ENCODE measurements around the gene MIA.

The MIA gene

DNA sequence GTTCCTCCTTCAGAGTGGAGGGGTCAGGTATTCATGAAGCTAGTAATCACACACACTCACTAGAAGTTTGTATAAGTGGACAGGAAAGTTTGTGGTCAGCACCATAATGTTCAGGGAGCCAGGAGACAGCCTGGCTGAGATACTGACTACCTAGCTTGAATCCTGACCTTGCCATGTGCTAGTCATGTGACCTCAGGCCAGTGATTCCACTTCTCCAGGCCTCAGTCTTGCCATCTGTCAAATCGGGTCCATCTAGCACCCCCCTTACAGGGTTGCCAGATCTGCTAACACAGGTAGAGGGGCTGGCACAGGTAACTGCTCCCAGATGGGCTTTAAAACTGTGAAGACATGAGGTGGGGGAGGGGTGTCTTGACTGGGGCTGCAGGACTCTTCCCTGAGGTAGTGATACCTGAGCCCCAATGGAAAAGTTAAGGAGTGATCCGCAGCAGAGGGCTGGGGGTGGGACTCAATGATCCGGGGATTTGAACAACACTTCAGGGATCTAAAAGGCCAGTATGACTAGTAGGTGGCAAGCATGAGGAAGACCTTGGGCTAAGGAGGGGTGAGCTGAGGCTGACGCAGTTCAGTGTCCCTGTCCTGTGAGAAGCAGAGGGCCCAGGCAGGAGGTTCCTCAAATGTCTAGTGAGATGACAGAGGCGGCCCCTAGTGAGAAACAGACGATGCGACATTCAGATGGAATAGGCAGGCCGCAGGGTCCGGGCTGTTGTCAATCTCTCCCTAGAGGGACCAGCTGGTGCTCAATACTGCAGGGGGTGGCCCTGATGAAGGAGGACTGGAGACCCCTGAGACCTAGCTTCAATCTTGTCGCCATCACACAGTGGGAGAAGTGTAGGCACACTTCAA lies 33.6 kb upstream of the MIA start:
- H3K4me3 ChIP-seq (replicated peaks; ENCODE audit: insufficient read depth, low read length), result no peak overlapping the region
- H3K27ac ChIP-seq (replicated peaks), result no peak overlapping the region
- peak in 1 of 2 experiments; percentile 81 for DNase-seq (ENCODE audit: low read depth in 1 of 2, low spot score in 1 of 2)
- TF ChIP-seq POLR2AphosphoS5 (IDR thresholded peaks at IDR 0.05; ENCODE audit: low read depth) (no peak), GABPA (IDR thresholded peaks at IDR 0.05; ENCODE audit: low read depth) (no peak), SPI1 (IDR thresholded peaks at IDR 0.05; ENCODE audit: borderline replicate concordance, low read depth) (no peak)
- TF ChIP-seq, protein P1, sequence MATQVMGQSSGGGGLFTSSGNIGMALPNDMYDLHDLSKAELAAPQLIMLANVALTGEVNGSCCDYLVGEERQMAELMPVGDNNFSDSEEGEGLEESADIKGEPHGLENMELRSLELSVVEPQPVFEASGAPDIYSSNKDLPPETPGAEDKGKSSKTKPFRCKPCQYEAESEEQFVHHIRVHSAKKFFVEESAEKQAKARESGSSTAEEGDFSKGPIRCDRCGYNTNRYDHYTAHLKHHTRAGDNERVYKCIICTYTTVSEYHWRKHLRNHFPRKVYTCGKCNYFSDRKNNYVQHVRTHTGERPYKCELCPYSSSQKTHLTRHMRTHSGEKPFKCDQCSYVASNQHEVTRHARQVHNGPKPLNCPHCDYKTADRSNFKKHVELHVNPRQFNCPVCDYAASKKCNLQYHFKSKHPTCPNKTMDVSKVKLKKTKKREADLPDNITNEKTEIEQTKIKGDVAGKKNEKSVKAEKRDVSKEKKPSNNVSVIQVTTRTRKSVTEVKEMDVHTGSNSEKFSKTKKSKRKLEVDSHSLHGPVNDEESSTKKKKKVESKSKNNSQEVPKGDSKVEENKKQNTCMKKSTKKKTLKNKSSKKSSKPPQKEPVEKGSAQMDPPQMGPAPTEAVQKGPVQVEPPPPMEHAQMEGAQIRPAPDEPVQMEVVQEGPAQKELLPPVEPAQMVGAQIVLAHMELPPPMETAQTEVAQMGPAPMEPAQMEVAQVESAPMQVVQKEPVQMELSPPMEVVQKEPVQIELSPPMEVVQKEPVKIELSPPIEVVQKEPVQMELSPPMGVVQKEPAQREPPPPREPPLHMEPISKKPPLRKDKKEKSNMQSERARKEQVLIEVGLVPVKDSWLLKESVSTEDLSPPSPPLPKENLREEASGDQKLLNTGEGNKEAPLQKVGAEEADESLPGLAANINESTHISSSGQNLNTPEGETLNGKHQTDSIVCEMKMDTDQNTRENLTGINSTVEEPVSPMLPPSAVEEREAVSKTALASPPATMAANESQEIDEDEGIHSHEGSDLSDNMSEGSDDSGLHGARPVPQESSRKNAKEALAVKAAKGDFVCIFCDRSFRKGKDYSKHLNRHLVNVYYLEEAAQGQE (IDR thresholded peaks at IDR 0.05; ENCODE audit: insufficient replicate concordance, low read depth), result no peak
- TF ChIP-seq, protein P2, sequence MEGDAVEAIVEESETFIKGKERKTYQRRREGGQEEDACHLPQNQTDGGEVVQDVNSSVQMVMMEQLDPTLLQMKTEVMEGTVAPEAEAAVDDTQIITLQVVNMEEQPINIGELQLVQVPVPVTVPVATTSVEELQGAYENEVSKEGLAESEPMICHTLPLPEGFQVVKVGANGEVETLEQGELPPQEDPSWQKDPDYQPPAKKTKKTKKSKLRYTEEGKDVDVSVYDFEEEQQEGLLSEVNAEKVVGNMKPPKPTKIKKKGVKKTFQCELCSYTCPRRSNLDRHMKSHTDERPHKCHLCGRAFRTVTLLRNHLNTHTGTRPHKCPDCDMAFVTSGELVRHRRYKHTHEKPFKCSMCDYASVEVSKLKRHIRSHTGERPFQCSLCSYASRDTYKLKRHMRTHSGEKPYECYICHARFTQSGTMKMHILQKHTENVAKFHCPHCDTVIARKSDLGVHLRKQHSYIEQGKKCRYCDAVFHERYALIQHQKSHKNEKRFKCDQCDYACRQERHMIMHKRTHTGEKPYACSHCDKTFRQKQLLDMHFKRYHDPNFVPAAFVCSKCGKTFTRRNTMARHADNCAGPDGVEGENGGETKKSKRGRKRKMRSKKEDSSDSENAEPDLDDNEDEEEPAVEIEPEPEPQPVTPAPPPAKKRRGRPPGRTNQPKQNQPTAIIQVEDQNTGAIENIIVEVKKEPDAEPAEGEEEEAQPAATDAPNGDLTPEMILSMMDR (IDR thresholded peaks at IDR 0.05; ENCODE audit: insufficient read depth, low read length), result peak; percentile 2
- no peaks in the 10 kb centered on the region for H3K27me3 ChIP-seq (ENCODE audit: insufficient read depth, poor library complexity, severe bottlenecking)

DNA sequence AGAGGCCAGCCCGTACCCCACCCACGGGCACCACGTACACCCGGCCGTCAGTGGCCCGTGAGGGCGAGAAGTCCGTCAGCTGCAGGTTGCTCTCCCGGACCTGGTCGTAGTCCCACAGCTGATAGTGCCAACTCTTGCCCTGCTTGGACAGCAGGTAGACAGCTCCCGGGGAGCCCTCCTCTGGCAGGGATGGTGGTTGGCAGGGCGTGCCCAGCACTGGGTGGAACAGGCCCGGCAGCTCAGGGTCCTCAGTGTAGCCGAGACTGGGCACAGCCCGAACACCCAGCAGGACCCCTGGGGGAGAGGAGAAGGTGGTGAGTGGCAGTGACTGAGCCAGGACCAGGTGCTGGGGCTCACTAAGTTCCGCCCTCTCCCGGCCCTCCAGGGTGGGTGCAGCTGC lies 32.8 kb upstream of the MIA start:
- TF ChIP-seq, protein P2 (IDR thresholded peaks at IDR 0.05; ENCODE audit: insufficient read depth, low read length), result no peak
- TF ChIP-seq, protein P1 (IDR thresholded peaks at IDR 0.05; ENCODE audit: insufficient replicate concordance, low read depth), result no peak
- no peak for TF ChIP-seq SPI1 (IDR thresholded peaks at IDR 0.05; ENCODE audit: borderline replicate concordance, low read depth)
- TF ChIP-seq GABPA (IDR thresholded peaks at IDR 0.05; ENCODE audit: low read depth), result no peak
- TF ChIP-seq POLR2AphosphoS5 (IDR thresholded peaks at IDR 0.05; ENCODE audit: low read depth), result no peak
- no peak for DNase-seq (ENCODE audit: low read depth in 1 of 2, low spot score in 1 of 2)
- H3K27ac ChIP-seq (replicated peaks), result no peak overlapping the region
- no peaks in the 10 kb centered on the region for H3K27me3 ChIP-seq (ENCODE audit: insufficient read depth, poor library complexity, severe bottlenecking)
- no peak overlapping the region for H3K4me3 ChIP-seq (replicated peaks; ENCODE audit: insufficient read depth, low read length)

- Histone ChIP-seq H3K27me3 (ENCODE audit: insufficient read depth, poor library complexity, severe bottlenecking) (no peaks in the 10 kb centered on the region), H3K27ac (replicated peaks) (no peak overlapping the region), H3K4me3 (replicated peaks; ENCODE audit: insufficient read depth, low read length) (no peak overlapping the region)
- TF ChIP-seq POLR2AphosphoS5 (IDR thresholded peaks at IDR 0.05; ENCODE audit: low read depth), result no peak
- TF ChIP-seq, protein P1 (IDR thresholded peaks at IDR 0.05; ENCODE audit: insufficient replicate concordance, low read depth), result no peak
- TF ChIP-seq, protein P2 (IDR thresholded peaks at IDR 0.05; ENCODE audit: insufficient read depth, low read length), result no peak
- no peak for TF ChIP-seq GABPA (IDR thresholded peaks at IDR 0.05; ENCODE audit: low read depth)
- TF ChIP-seq SPI1 (IDR thresholded peaks at IDR 0.05; ENCODE audit: borderline replicate concordance, low read depth), result no peak
- no peak for DNase-seq (ENCODE audit: low read depth in 1 of 2, low spot score in 1 of 2)
These were observed 32.4 kb upstream of the MIA start for GRCh38 chr19:40742886-40743285.

Data from HL-60 (cell line).